Keratinocyte (primary cell): ENCODE data around the gene DMRT1.

ENCODE experiments used
- CTCF ChIP-seq, 3 experiments: IDR thresholded peaks in 1 of 3; conservative IDR thresholded peaks in 1 of 3; optimal IDR thresholded peaks in 1 of 3; 2 replicates in 2 of 3; 3 replicates in 1 of 3; pipeline versions ENCODE3 to v1.5.1; 2011; ENCODE audit warnings: low read length in 3 of 3, mild to moderate bottlenecking in 3 of 3, moderate library complexity in 2 of 3, control low read depth in 1 of 3, inconsistent platforms in 1 of 3; ENCODE audit not compliant: insufficient read depth in 2 of 3; ENCODE audit errors: extremely low read depth in 1 of 3
- EZH2 ChIP-seq: IDR thresholded peaks from one replicate; pipeline ENCODE4 v1.6.1; 2012; ENCODE audit warnings: inconsistent platforms, mild to moderate bottlenecking, low read length, moderate library complexity

GRCh38 chr9:980640-981039 is 139.1 kb downstream of the DMRT1 start:
- TF ChIP-seq CTCF (optimal IDR thresholded peaks at IDR 0.05 in 1 of 3, IDR thresholded peaks at IDR 0.05 in 1 of 3, conservative IDR thresholded peaks at IDR 0.05 in 1 of 3; ENCODE audit: extremely low read depth in 1 of 3, insufficient read depth in 2 of 3, low read length in 3 of 3) (no peak), EZH2 (no peak)
